OCI-LY3 (cell line): ENCODE results near the gene SETDB1.

Experiments used
- EZH2phosphoT487 ChIP-seq: fragments of 200-600 bp; shearing (Covaris generic); IDR thresholded peaks from 2 replicates; pipeline ENCODE4 v1.6.1; 2018; ENCODE audit warnings: antibody characterized with exemption, mixed run types, low read depth
- TF ChIP-seq, protein P1 (sequence below): fragments of 200-600, 300-600 bp; sonication (generic); IDR thresholded peaks from 2 replicates; pipeline ENCODE4 v1.5.1; 2014; ENCODE audit warnings: antibody characterized with exemption, low read length, low read depth

DNA sequence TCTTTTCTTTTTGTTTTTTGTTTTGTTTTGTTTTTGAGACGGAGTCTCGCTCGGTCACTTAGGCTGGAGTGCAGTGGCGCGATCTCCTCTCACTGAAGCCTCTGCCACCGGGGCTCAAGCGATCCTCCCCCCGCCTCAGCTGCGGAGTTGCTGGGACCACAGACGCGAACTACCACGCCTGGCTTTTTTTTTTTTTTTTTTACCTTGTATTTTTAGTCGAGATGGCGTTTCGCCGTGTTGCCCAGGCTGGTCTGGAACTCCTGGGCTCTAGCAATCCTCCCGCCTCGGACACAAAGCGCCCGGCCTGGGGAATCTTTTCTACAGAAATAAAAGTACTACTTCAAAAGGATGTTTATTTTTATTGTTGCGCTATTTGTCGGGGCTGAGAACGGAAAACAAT is 1.1 kb upstream of the SETDB1 start:
- TF ChIP-seq, protein P1, sequence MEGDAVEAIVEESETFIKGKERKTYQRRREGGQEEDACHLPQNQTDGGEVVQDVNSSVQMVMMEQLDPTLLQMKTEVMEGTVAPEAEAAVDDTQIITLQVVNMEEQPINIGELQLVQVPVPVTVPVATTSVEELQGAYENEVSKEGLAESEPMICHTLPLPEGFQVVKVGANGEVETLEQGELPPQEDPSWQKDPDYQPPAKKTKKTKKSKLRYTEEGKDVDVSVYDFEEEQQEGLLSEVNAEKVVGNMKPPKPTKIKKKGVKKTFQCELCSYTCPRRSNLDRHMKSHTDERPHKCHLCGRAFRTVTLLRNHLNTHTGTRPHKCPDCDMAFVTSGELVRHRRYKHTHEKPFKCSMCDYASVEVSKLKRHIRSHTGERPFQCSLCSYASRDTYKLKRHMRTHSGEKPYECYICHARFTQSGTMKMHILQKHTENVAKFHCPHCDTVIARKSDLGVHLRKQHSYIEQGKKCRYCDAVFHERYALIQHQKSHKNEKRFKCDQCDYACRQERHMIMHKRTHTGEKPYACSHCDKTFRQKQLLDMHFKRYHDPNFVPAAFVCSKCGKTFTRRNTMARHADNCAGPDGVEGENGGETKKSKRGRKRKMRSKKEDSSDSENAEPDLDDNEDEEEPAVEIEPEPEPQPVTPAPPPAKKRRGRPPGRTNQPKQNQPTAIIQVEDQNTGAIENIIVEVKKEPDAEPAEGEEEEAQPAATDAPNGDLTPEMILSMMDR = no peak
- no peak for TF ChIP-seq EZH2phosphoT487
